DND-41 (cell line): ENCODE results near the gene BOD1L2.

ENCODE experiments used
- ATAC-seq: fragments of 200-7000 bp; cut with Tn5 transposase; 3 replicates; pipeline ENCODE4 v1.9.1; 2021; ENCODE audit warnings: low read depth; ENCODE audit not compliant: insufficient read depth
- DNase-seq: peaks from one replicate; pipeline ENCODE4 v3.0.0-alpha.2; 2020
- H2AFZ ChIP-seq: 2 replicates; pipeline ENCODE4 v1.6.0; 2012; ENCODE audit warnings: low read depth, low read length
- H3K27ac ChIP-seq: 2 replicates; pipeline ENCODE4 v1.5.1; 2012; ENCODE audit warnings: low read length, inconsistent platforms
- H3K27me3 ChIP-seq: fragments of 200-600 bp; sonication (generic); 2 replicates; pipeline ENCODE4 v1.6.0; 2012; ENCODE audit warnings: low read length, mild to moderate bottlenecking, inconsistent platforms; ENCODE audit not compliant: insufficient read depth, poor library complexity
- H3K36me3 ChIP-seq: 2 replicates; pipeline ENCODE4 v1.5.1; 2012; ENCODE audit warnings: low read length, inconsistent platforms; ENCODE audit not compliant: insufficient read depth
- H3K4me1 ChIP-seq: 2 replicates; pipeline ENCODE4 v1.5.1; 2012; ENCODE audit warnings: mild to moderate bottlenecking, low read length; ENCODE audit not compliant: insufficient read depth
- H3K4me2 ChIP-seq: 2 replicates; pipeline ENCODE4 v1.6.0; 2012; ENCODE audit warnings: mild to moderate bottlenecking, moderate library complexity, low read length, inconsistent platforms; ENCODE audit not compliant: insufficient read depth
- H3K4me3 ChIP-seq, 2 experiments: fragments of 200-600 bp in 1 of 2; shearing (Covaris generic) in 1 of 2; 2 replicates each; pipeline ENCODE4 v1.5.1; 2012 to 2016; ENCODE audit warnings: inconsistent platforms in 2 of 2, low read length in 2 of 2, mild to moderate bottlenecking in 2 of 2, low read depth in 1 of 2, moderate library complexity in 1 of 2
- H3K79me2 ChIP-seq: 2 replicates; pipeline ENCODE4 v1.6.0; 2012; ENCODE audit warnings: low read length, inconsistent platforms; ENCODE audit not compliant: insufficient read depth
- H3K9ac ChIP-seq: 2 replicates; pipeline ENCODE4 v1.6.0; 2012; ENCODE audit warnings: low read depth, mild to moderate bottlenecking, inconsistent platforms, low read length, moderate library complexity
- H3K9me3 ChIP-seq: 2 replicates; pipeline ENCODE4 v1.5.1; 2012; ENCODE audit warnings: low read length, moderate library complexity, mild to moderate bottlenecking, inconsistent platforms; ENCODE audit not compliant: insufficient read depth, severe bottlenecking
- H4K20me1 ChIP-seq: 2 replicates; pipeline ENCODE4 v1.6.0; 2012; ENCODE audit warnings: low read length; ENCODE audit not compliant: insufficient read depth
- CTCF ChIP-seq: IDR thresholded peaks from 2 replicates; pipeline ENCODE4 v1.5.1; 2012; ENCODE audit warnings: borderline replicate concordance, low read length, moderate library complexity, mild to moderate bottlenecking; ENCODE audit not compliant: poor library complexity, severe bottlenecking; ENCODE audit errors: extremely low read depth
- EZH2 ChIP-seq: IDR thresholded peaks from 3 replicates; pipeline ENCODE4 v1.6.1; 2012; ENCODE audit warnings: borderline replicate concordance, low read depth, mild to moderate bottlenecking, moderate library complexity, low read length, inconsistent platforms; ENCODE audit not compliant: severe bottlenecking

The BOD1L2 gene

GRCh38 chr18:57185434-57185833 lies 38.5 kb downstream of the BOD1L2 start:
- no peak for DNase-seq
- no peak overlapping the region for H3K9ac ChIP-seq
- peaks cover 25% of the 10 kb centered on the region for H3K9me3 ChIP-seq
- H3K27ac ChIP-seq = no peak overlapping the region
- no peak overlapping the region for H3K4me3 ChIP-seq
- no peaks in the 10 kb centered on the region for H3K4me1 ChIP-seq
- no peaks in the 10 kb centered on the region for H4K20me1 ChIP-seq
- H3K4me2 ChIP-seq = no peak overlapping the region
- no peaks in the 10 kb centered on the region for H3K79me2 ChIP-seq
- no peaks in the 10 kb centered on the region for H3K36me3 ChIP-seq
- TF ChIP-seq CTCF (no peak), EZH2 (no peak)
- no peaks in the 10 kb centered on the region for H3K27me3 ChIP-seq
- no peak for ATAC-seq
- no peak overlapping the region for H2AFZ ChIP-seq

- no peaks in the 10 kb centered on the region for H3K36me3 ChIP-seq
- no peak for TF ChIP-seq EZH2
- no peak for TF ChIP-seq CTCF
- ATAC-seq (no peak), DNase-seq (no peak)
- H4K20me1 ChIP-seq = no peaks in the 10 kb centered on the region
- H3K9me3 ChIP-seq = peaks cover 25% of the 10 kb centered on the region
- H3K27me3 ChIP-seq = no peaks in the 10 kb centered on the region
- H3K4me3 ChIP-seq = no peak overlapping the region
- H3K27ac ChIP-seq = no peak overlapping the region
- no peaks in the 10 kb centered on the region for H3K4me1 ChIP-seq
- H2AFZ ChIP-seq = no peak overlapping the region
- H3K79me2 ChIP-seq = no peaks in the 10 kb centered on the region
- H3K4me2 ChIP-seq = no peak overlapping the region
- H3K9ac ChIP-seq = no peak overlapping the region
Observed at GRCh38 chr18:57188851-57189557, 42.1 kb downstream of the BOD1L2 start.

GRCh38 chr18:57190026-57190425 lies 43.1 kb downstream of the BOD1L2 start:
- TF ChIP-seq EZH2 = no peak
- TF ChIP-seq CTCF = no peak
- no peak overlapping the region for H3K4me2 ChIP-seq
- no peak overlapping the region for H2AFZ ChIP-seq
- ATAC-seq (no peak), DNase-seq (no peak)
- no peak overlapping the region for H3K4me3 ChIP-seq
- peaks cover 19% of the 10 kb centered on the region for H3K9me3 ChIP-seq
- H3K9ac ChIP-seq = no peak overlapping the region
- no peaks in the 10 kb centered on the region for H3K27me3 ChIP-seq
- no peaks in the 10 kb centered on the region for H3K79me2 ChIP-seq
- no peak overlapping the region for H3K27ac ChIP-seq
- no peaks in the 10 kb centered on the region for H3K36me3 ChIP-seq
- H3K4me1 ChIP-seq = no peaks in the 10 kb centered on the region
- no peaks in the 10 kb centered on the region for H4K20me1 ChIP-seq
